Mesothelial cell of epicardium (in vitro differentiated cells): ENCODE results near the gene AGAP3. TPM values are rescaled to one million over a fixed set of nuclear protein-coding genes. Genes with fewer than 3 reads are reported as not detected.

Source experiments
- DNase-seq, 2 experiments: peaks; one replicate each; pipeline ENCODE4 v3.0.0; 2021; ENCODE audit warnings: low spot score in 2 of 2; ENCODE audit not compliant: unreplicated experiment in 2 of 2
- H3K27ac Mint-ChIP-seq: 2 replicates; pipeline ENCODE4 v1.8.0; 2021; ENCODE audit warnings: mixed read lengths
- H3K27me3 Mint-ChIP-seq: 2 replicates; pipeline ENCODE4 v1.8.0; 2021; ENCODE audit warnings: low read depth, mixed read lengths
- H3K36me3 Mint-ChIP-seq: 2 replicates; pipeline ENCODE4 v1.8.0; 2021; ENCODE audit warnings: mixed read lengths
- H3K4me1 Mint-ChIP-seq: 2 replicates; pipeline ENCODE4 v1.8.0; 2021; ENCODE audit warnings: mixed read lengths
- H3K4me3 Mint-ChIP-seq: 2 replicates; pipeline ENCODE4 v1.8.0; 2021; ENCODE audit warnings: mild to moderate bottlenecking, moderate library complexity, mixed read lengths
- H3K9me3 Mint-ChIP-seq: 2 replicates; pipeline ENCODE4 v1.8.0; 2021; ENCODE audit warnings: mixed read lengths
- total RNA-seq: library from RNA; stranded (reverse); gene quantifications from 3 replicates; pipeline ENCODE4 v1.2.1, GENCODE V29; 2021
- TF ChIP-seq, protein P1 (sequence below): fragments of 200-600 bp; sonication (generic); IDR thresholded peaks from one replicate; pipeline ENCODE4 v1.5.0; 2021; ENCODE audit warnings: antibody characterized with exemption; ENCODE audit not compliant: unreplicated experiment

Gene AGAP3
- total RNA-seq, 1 donor from 2014 or later = 134 TPM

DNA sequence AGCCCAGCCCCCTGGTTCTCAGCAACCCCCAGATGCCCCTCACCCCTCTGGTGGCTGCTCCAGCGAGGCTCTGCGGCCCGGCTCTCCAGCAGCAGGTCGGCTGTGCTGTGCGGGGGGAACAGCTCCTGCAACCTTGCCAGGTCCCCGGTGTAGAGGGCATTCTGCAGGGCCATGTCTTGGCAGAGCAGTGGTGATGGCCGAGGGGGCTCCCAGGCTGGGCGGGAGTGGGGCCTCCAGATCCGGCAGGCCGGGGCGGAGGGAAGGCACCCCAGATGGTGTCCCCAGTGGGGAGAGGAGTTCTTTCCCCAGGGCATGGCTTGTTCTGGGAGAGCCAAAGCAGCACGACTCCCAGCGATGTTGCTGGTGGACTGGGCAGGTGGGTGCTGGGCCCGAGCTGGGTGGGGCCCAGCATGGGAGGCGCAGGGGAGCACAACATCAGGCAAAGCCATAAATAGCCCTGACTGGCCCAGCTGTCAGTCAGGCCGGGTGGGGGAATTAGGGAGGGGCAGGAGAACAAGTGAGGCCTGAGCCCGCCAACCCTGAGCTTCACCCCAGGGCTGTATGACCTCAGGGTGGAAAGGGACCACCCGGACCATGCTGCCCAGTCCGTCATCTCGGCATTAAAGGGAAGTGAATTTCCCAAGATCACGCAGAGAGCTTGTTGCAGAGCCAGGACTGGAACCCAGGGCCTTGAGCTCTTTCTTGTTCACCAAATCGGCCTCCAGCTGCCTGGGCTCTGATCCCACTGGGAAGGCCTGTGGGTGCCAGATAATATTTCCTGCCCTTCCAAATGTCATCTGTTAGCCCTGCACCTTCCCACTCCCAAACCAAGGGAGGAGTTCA, 101.4 kb downstream of the AGAP3 start:
- no peak overlapping the region for H3K4me3 Mint-ChIP-seq
- H3K36me3 Mint-ChIP-seq = no peaks in the 10 kb centered on the region
- H3K27me3 Mint-ChIP-seq = peaks cover 31% of the 10 kb centered on the region
- TF ChIP-seq, protein P1, sequence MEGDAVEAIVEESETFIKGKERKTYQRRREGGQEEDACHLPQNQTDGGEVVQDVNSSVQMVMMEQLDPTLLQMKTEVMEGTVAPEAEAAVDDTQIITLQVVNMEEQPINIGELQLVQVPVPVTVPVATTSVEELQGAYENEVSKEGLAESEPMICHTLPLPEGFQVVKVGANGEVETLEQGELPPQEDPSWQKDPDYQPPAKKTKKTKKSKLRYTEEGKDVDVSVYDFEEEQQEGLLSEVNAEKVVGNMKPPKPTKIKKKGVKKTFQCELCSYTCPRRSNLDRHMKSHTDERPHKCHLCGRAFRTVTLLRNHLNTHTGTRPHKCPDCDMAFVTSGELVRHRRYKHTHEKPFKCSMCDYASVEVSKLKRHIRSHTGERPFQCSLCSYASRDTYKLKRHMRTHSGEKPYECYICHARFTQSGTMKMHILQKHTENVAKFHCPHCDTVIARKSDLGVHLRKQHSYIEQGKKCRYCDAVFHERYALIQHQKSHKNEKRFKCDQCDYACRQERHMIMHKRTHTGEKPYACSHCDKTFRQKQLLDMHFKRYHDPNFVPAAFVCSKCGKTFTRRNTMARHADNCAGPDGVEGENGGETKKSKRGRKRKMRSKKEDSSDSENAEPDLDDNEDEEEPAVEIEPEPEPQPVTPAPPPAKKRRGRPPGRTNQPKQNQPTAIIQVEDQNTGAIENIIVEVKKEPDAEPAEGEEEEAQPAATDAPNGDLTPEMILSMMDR = no peak
- no peaks in the 10 kb centered on the region for H3K9me3 Mint-ChIP-seq
- DNase-seq = no peak
- H3K27ac Mint-ChIP-seq = no peak overlapping the region
- H3K4me1 Mint-ChIP-seq = no peaks in the 10 kb centered on the region

DNA sequence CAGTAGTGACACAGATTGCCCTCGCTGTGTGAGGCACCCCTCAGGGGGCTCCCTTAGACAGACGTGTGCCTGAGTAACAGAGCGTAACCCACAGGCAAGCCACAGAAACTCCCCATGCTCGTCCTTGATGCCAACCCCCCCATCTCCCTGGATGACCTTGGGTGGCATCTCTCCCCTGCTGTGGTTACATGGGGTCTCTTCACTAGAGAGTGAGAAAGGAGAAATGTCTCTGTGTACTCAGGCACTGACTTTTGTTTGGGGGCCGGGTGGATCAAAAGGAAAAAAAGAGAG, 101.9 kb downstream of the AGAP3 start:
- no peaks in the 10 kb centered on the region for H3K9me3 Mint-ChIP-seq
- TF ChIP-seq, protein P1 = no peak
- H3K27me3 Mint-ChIP-seq = peaks cover 29% of the 10 kb centered on the region
- H3K27ac Mint-ChIP-seq = no peak overlapping the region
- DNase-seq = no peak
- no peaks in the 10 kb centered on the region for H3K36me3 Mint-ChIP-seq
- no peak overlapping the region for H3K4me3 Mint-ChIP-seq
- no peaks in the 10 kb centered on the region for H3K4me1 Mint-ChIP-seq

DNA sequence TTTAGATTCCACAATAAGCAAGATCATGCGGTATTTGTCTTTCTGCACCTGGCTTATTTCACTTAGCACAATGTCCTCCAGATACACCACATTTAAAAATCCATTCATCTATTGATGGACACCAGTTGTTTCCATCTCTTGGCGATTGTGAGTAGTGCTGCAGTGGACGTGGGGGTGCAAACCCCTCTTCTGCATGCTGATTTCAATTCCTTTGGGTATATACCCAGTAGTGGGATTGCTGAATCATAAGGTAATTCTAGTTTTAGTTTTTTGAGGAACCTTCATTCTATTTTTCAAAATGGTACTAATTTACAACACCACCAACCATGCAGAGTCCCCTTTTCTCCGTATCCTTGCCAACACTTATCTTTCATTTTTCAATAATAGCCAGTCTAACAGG, 102.8 kb downstream of the AGAP3 start:
- no peak overlapping the region for H3K4me3 Mint-ChIP-seq
- H3K4me1 Mint-ChIP-seq = no peaks in the 10 kb centered on the region
- H3K27ac Mint-ChIP-seq = no peak overlapping the region
- peaks cover 34% of the 10 kb centered on the region for H3K27me3 Mint-ChIP-seq
- DNase-seq = no peak
- no peaks in the 10 kb centered on the region for H3K36me3 Mint-ChIP-seq
- TF ChIP-seq, protein P1 = no peak
- H3K9me3 Mint-ChIP-seq = no peaks in the 10 kb centered on the region

DNA sequence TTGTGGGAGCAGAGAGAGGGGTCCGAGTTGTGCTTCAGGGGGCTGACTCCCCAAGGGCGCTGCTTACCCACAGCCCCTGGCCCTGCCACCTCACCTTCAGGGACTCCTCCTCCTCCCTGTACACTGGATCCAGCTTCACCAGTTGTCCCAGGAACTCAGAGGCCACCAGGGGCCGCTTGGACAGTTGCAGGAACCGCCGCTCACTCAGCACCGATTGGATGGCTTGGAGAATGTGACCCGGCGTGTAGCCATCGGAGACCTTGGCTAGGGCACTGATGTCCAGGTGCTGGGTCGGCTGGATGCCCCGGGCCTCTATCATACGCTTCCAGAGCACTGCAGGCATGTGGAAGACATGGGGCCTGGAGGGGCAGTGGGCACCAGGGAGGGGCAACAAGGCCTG, 105.3 kb downstream of the AGAP3 start:
- H3K27ac Mint-ChIP-seq = no peak overlapping the region
- no peaks in the 10 kb centered on the region for H3K4me1 Mint-ChIP-seq
- peaks cover 34% of the 10 kb centered on the region for H3K27me3 Mint-ChIP-seq
- H3K9me3 Mint-ChIP-seq = no peaks in the 10 kb centered on the region
- H3K36me3 Mint-ChIP-seq = no peaks in the 10 kb centered on the region
- no peak for DNase-seq
- TF ChIP-seq, protein P1 = no peak
- no peak overlapping the region for H3K4me3 Mint-ChIP-seq

DNA sequence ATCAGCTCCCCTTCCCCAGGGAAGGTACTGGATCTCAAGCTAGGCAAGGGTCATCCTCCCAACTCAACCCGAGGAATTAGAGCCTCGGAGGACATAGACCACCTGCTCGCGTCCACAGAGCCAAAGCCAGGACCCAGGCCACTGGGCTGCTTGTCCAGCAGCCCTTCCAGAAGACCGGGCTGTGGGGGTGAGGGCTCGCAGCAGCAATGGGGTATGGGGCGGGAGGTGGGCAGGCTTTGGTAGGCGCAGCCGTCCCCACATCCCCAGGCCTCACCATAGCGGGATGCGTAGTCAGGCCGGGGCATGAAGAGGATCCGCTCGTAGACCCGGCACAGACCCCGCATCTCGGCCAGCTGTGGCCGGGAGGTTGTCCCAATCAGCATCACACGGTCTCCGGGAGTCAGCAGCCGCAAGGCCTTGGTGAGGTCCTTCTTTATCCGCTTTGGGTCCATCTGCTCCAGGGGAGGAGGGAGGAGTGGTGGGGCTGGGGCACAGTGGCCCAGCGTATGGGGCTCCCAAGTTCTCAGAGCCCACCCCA, 105.8 kb downstream of the AGAP3 start:
- H3K36me3 Mint-ChIP-seq = no peaks in the 10 kb centered on the region
- H3K27me3 Mint-ChIP-seq = peaks cover 34% of the 10 kb centered on the region
- no peak for DNase-seq
- no peaks in the 10 kb centered on the region for H3K4me1 Mint-ChIP-seq
- TF ChIP-seq, protein P1 = no peak
- no peak overlapping the region for H3K4me3 Mint-ChIP-seq
- no peaks in the 10 kb centered on the region for H3K9me3 Mint-ChIP-seq
- H3K27ac Mint-ChIP-seq = no peak overlapping the region
